ENCODE results near the gene ALOX12.
"Not testable (repeated sequence)": the region's sequence is repeated elsewhere in the genome, so short reads cannot be mapped to it uniquely, and the experiment has no call there.

The ALOX12 gene, protein sequence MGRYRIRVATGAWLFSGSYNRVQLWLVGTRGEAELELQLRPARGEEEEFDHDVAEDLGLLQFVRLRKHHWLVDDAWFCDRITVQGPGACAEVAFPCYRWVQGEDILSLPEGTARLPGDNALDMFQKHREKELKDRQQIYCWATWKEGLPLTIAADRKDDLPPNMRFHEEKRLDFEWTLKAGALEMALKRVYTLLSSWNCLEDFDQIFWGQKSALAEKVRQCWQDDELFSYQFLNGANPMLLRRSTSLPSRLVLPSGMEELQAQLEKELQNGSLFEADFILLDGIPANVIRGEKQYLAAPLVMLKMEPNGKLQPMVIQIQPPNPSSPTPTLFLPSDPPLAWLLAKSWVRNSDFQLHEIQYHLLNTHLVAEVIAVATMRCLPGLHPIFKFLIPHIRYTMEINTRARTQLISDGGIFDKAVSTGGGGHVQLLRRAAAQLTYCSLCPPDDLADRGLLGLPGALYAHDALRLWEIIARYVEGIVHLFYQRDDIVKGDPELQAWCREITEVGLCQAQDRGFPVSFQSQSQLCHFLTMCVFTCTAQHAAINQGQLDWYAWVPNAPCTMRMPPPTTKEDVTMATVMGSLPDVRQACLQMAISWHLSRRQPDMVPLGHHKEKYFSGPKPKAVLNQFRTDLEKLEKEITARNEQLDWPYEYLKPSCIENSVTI

DNA sequence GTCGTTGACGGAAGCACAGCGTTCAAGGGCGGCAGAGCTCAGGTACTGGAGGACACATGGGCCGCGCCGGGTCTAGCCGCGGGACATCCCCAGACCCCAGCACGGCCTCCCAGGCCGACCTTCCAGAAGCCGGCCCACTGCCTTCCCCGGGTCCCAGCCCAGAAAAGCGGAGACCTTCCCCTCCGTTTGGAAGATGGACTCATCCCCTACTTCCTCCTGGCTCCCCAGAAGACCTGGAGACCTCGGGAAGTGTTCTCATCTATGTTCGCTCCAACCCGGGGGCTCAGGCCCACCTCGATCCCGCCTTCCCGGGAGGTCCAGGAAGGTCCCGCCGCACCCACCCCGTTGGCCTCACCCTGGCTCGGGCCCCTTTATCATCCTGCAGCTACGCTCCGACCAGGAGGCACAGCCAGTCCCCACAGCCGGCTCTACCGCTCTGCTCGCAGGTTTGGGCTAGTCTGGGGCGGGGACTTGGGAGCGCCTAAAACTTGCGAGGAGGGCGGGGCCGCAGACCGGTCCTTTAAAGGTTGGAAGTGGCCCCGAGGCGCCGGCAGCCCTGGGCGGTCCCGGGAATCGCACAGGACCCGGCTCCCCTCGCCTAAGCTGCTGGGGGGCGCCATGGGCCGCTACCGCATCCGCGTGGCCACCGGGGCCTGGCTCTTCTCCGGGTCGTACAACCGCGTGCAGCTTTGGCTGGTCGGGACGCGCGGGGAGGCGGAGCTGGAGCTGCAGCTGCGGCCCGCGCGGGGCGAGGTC, at the start of gene ALOX12:
Gene ALOX12, plus strand, starts transcription at position 550 of the 756 bp plus-strand sequence. Its CDS starts 69 bp downstream, at position 619.
- in situ Hi-C loops (cut with MboI; ENCODE audit: low pct_unique_long_range_greater_than_20kb, low sequenced_read_pairs), result no loop called here
- DNase-seq, result no peak

DNA sequence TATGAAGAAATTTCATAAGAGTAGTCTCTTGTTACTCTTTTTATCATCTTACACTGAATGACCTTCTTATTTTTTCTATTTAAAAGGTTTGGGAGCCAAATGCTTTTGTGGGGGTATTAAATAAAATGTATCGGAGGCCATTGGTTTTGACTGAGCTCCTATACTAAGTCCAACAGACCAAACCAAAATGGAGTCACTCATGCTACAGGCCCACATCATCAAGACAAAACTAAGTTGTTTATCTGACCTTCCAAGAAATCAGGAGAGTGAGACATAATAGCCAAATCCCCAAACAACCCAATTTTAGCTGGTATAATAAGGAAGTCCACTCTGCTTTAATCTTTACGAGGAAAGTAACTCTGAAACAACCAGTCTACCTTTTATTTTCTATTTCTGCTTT, 48.1 kb upstream of the ALOX12 start:
- DNase-seq, result no peak
- in situ Hi-C loops (cut with MboI; ENCODE audit: low pct_unique_long_range_greater_than_20kb, low sequenced_read_pairs), result no loop called here

DNA sequence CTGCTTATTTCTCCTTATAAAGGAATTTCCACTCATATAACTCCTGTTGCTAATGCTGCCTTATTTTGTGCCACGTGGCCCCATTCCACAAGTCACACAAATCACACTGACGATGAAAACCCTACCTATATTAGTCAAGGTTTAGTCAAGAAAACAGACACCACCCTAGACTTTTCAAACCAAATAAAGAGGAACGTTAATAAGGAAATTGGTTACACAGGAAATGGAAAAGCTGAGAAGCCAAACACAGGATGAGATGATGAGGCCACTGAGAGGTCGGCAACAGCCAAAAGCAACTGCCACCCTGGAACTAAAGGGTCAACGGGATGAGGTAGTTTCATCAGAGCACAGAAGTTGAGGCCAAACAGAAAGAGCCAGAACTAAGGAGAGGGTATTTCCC, 47.3 kb upstream of the ALOX12 start:
- DNase-seq, result peak; percentile 65
- in situ Hi-C loops (cut with MboI; ENCODE audit: low pct_unique_long_range_greater_than_20kb, low sequenced_read_pairs), result no loop called here

DNA sequence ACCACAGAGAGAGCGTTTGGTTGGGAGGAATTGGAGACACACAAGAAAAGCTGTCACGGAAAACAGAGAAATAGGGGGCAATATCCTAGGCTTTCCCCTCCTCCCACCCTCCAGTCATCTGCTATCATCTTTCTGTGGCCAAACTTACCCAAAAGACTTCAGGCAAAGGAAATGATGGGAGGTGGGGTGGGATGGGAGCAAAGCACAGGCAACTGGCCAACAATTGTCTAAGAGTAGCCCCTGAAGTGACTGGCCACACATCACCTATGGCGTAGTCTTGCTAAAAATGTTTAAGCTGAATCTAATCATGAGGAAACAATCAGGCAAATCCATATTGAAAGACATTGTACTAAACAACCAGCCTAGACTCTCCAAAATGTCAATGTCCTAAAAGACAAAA, 46.9 kb upstream of the ALOX12 start:
- in situ Hi-C loops (cut with MboI; ENCODE audit: low pct_unique_long_range_greater_than_20kb, low sequenced_read_pairs), result no loop called here

DNA sequence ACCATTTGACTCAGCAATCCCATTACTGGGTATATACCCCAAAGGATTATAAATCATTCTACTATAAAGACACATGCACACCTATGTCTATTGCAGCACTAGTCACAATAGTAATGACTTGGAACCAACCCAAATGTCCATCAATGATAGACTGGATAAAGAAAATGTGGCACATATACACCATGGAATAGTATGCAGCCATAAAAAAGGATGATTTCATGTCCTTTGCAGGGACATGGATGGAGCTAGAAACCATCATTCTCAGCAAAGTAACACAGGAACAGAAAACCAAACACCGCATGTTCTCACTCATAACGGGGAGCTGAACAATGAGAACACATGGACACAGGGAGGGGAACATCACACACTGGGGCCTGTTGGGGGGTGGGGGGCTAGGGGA, 44.9 kb upstream of the ALOX12 start:
- DNase-seq; in situ Hi-C loops (cut with MboI; ENCODE audit: low pct_unique_long_range_greater_than_20kb, low sequenced_read_pairs): not testable (repeated sequence)

More for the DNA sequence above, 46.9 kb upstream of the ALOX12 start:
- no peak for DNase-seq

DNA sequence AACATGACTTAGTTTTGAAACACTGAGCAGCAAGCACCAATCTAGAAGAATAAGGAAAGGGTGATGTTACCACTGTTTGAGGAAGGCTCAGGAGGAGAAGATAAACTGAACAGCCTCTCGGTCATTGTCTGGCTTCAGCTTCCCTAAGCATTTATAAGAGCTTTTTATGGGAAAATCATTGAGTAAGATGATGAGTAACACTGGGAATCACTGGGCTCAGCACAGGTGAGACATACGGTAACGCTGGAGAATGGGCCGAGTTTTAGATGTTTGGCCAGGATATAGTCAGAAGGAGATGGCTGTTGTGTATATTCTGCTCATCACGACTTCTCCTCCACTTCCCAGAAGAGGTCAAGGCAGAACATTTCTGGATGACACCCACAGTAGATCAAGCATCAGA, 42.2 kb upstream of the ALOX12 start:
- no peak for DNase-seq
- in situ Hi-C loops (cut with MboI; ENCODE audit: low pct_unique_long_range_greater_than_20kb, low sequenced_read_pairs), result no loop called here

DNA sequence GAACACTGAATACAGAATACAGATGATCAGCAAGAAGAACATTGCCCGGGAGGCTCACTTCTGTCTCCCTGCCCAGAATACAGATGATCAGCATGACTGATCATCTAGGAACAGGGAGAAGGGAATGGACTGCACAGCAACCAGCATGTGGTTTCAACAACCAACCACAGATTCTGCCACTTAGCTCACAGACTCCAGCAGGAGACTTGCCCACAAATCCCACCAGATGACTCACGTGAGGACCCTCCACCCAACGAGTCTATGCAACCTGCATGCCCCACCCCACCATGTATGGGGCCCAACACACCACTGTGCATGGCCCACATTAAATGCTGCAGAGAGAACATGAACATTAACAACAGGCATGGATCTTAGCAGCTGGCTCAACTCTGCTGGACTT, 36.1 kb upstream of the ALOX12 start:
- DNase-seq, result no peak
- in situ Hi-C loops (cut with MboI; ENCODE audit: low pct_unique_long_range_greater_than_20kb, low sequenced_read_pairs), result no loop called here

DNA sequence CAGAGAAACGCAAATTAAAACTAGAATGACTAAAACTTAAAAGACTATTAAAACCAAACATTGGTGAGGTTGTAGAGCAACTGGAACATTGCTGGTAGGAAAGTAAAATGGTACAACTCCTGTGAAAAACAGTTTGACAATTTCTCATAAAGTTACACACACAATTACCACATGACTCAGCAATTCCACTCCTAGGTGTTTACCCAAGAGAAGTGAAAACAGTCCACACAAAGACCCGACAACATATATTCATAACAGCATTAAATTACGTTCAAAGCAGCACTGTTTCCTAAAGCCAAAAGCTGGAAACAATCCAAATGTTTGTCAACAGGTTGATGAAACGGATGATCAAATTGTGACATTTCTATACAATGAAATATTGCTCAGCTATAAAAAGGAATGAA, 26.5 kb upstream of the ALOX12 start:
- no peak for DNase-seq
- in situ Hi-C loops (cut with MboI; ENCODE audit: low pct_unique_long_range_greater_than_20kb, low sequenced_read_pairs), result no loop called here

DNA sequence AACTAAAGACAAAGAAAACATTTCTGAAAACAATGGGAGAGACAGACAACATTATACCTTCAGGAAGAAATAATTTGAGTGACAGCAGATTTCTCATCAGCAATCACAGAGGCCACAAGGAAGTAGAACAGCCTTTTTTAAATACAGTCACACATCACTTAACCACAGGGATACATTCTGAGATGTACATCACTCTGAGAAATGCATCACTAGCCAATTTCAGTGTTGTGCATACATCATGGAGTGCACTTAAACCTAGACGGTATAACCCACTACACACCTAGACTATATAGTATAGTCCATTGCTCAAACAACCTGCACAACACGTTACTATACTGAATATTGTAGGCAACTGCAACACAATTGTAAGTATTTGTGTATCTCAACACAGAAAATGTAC, 24.9 kb upstream of the ALOX12 start:
- DNase-seq, result no peak
- in situ Hi-C loops (cut with MboI; ENCODE audit: low pct_unique_long_range_greater_than_20kb, low sequenced_read_pairs), result no loop called here

DNA sequence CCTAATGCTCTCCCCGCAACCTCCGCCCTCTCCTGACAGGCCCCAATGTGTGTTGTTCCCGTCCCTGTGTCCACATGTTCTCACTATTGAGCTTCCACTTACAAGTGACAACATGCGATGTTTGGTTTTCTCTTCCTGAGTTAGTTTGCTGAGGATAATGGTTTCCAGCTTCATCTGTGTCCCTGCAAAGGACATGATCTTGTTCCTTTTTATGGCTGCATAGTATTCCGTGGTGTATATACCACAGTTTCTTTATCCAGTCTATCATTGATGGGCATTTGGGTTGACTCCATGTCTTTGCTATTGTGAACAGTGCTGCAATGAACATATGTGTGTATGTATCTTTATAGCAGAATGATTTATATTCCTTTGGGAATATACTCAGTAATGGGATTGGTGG, 16.4 kb upstream of the ALOX12 start:
- DNase-seq; in situ Hi-C loops (cut with MboI; ENCODE audit: low pct_unique_long_range_greater_than_20kb, low sequenced_read_pairs): not testable (repeated sequence)

DNA sequence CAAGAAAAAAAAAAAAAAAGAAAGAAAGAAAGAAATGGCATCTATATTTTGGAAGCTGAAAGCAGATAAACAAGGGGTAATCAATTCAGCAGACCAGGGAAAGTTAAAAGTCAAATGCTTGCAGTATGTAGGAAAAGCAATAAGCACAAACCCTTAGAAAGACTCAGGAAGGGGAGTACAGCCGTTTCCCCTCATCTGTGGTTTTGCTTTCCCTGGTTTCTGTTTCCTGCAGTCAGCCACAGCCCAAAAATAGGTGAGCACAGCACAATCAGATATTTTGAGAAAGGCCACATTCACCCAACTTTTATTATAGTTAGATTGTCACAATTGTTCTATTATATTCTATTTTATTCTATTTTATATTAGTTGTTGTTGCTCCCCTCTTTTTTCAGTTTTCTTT, 14.4 kb upstream of the ALOX12 start:
- DNase-seq, result peak; percentile 74
- in situ Hi-C loops (cut with MboI; ENCODE audit: low pct_unique_long_range_greater_than_20kb, low sequenced_read_pairs), result no loop called here

DNA sequence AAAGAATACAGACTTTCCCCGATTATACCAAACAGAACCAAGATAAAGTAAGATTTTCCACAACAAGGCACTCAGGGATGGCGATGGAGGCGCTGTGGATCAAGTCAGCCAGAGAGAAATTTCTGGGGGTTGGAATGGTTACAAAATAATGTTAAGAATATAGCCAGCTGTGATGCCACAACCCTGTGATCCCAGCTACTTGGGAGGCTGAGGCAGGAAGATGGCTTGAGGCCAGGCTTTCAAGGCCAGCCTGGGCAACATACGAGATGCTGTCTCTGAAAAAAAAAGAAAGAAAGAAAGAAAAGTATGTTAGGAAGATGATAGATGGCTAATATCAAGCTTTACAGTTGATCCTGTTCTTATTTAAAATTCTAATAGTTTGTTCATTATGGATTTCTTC, 10.6 kb upstream of the ALOX12 start:
- DNase-seq, result no peak
- in situ Hi-C loops (cut with MboI; ENCODE audit: low pct_unique_long_range_greater_than_20kb, low sequenced_read_pairs), result no loop called here

DNA sequence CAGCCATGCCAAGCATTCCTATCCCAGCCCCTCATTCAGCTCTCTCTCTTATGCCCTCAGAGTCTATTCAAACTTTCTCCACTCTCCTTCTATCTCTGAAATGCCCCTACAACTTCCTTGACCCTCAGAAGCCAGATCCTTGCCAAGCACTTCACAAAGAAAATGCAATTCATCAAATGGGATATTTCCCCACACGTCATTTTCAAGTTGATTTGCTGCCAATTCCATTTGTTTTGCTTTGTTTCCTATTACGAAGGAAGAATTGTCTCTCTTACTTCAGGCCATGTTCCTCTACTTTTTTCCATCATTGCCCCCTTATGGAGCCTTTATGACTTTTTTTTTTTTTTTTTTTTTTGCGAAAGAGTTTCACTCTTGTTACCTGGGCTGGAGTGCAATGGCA, 9.2 kb upstream of the ALOX12 start:
- in situ Hi-C loops (cut with MboI; ENCODE audit: low pct_unique_long_range_greater_than_20kb, low sequenced_read_pairs), result no loop called here
- no peak for DNase-seq

DNA sequence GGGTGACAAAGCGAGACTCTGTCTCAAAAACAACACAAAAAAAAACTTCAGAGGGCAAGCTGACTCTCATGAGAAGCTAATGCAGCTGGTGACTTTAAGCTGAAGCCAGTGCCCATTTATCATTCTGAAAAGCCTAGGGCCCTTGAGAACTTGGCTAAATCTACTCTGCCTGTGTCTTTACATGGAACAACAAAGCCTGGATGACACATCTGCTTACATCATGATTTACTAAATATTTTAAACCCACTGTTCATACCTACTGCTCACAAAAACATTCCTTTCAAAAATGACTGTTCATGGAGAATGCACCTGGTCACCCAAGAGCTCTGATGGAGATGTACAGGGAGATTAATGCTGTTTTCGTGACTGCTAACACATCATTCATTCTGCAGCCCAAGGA, 6.1 kb upstream of the ALOX12 start:
- no peak for DNase-seq
- in situ Hi-C loops (cut with MboI; ENCODE audit: low pct_unique_long_range_greater_than_20kb, low sequenced_read_pairs), result no loop called here

DNA sequence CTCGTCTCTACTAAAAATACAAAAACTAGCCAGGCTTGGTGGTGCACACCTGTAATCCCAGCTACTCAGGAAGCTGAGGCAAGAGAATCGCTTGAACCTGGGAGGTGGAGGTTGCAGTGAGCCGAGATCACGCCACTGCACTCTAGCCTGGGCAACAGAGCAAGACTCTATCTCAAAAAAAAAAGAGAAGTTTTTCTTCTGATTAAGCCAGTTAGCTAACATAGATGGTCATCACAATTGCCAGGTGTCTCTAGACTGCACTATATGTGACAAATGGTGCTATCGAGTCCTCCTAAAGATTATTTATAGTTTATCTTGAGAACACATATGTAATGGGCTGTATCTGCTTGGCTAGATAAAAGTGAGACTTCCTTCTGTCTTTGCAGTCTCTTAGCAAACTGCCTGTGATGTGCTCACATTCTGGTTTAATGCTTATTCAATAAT, 2.2 kb upstream of the ALOX12 start:
- in situ Hi-C loops (cut with MboI; ENCODE audit: low pct_unique_long_range_greater_than_20kb, low sequenced_read_pairs), result not testable (repeated sequence)
- peak; percentile 32 for DNase-seq

DNA sequence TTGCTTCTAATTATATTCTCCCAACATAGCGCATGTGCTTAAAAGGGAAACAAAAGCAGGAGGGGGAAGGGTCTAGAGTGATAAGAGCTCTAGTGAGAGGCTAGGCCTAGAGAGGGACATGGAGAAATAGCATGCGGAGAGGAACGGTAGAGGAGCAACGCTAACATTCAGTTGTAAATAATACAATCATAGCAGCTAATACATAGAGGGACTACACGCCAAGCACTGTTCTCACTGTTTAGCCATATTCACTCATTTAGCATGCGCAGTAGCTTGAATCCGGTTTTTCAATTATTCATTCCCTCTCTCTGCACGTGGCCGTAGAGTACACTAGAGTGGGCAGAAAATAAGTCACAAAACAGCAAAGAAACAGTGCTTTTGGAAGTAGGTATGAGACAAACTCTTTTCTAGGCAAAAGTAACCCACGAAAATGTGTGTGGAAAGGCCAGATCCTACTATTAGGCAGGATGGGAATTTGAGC, 1.7 kb upstream of the ALOX12 start:
- no peak for DNase-seq
- in situ Hi-C loops (cut with MboI; ENCODE audit: low pct_unique_long_range_greater_than_20kb, low sequenced_read_pairs), result no loop called here

DNA sequence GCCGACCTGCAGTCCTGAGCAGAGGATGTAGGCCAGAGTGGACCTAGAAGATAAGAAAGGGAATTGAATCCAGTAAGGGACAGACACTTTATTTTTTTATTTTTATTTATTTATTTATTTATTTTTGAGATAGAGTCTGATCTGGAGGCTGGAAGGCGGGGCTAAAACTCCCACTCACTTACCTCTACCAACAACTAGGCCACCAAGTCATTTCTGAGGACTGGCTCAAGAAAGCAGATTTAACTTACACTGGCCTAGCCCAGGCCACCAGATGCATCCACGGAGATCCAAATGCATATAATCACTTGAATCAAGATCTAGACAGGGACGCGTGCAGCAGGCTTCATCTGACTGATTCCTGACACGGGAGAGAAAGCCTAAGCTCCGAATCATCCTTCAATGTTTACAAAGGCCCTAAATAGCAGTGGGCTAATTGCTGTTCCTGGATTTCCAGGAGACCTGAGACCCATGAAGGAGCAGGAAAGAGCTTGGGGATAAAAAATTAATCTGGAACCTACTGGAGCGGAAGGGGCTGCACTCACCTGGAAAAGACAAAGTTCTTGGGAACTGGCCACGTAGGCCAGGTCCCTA, 1.1 kb upstream of the ALOX12 start:
- no peak for DNase-seq
- in situ Hi-C loops (cut with MboI; ENCODE audit: low pct_unique_long_range_greater_than_20kb, low sequenced_read_pairs), result no loop called here

DNA sequence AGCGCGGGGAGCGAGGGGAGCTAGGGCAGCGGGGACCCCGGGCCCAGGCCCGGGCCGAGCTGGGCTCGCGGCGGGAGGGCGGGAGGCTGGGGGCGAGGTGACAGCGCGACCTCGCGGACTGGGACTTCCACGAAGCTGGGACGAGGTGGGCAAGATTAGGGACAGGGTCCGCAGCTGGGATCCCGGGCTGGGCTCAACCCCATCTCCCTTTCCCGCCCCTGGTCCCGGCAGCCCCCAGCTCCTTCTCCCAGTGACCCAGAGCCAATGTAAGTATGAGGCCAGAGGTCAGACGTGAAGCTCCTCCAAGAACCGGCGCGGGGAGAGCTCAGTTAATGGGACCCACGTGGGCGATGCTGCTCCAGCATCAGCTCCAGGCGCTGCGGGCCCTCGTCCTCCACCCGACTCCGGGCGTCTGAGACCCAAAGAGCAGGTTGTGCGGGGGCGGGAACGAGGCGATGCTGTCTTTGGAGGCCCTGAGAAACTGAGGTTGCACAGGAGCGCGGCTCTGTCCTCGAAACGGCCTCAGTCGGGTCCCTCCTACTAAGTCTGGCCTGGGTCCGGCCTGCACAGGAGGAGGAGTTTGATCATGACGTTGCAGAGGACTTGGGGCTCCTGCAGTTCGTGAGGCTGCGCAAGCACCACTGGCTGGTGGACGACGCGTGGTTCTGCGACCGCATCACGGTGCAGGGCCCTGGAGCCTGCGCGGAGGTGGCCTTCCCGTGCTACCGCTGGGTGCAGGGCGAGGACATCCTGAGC, 585 bp downstream of the ALOX12 start:
- in situ Hi-C loops (cut with MboI; ENCODE audit: low pct_unique_long_range_greater_than_20kb, low sequenced_read_pairs), result no loop called here
- no peak for DNase-seq

DNA sequence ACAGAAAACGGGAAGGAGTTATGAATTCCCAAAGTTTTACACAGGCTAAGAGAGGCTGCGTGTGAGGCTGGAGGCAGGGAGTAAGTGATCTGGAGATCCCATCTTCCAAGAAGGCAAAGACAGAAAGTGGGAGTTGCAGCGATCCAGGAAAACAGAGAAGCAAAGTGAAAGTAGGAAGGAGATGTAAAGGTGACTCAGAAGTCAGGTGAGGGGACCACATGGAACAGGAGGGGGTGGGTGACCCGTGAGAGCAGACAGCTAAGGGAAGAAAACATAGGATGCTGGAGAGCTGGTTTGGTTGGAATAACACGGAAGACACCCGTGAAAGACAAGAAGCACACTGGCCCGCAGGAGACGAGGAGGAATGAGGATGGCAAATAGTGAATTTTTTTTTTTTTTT, 1.3 kb downstream of the ALOX12 start:
- DNase-seq, result no peak
- in situ Hi-C loops (cut with MboI; ENCODE audit: low pct_unique_long_range_greater_than_20kb, low sequenced_read_pairs), result no loop called here
